HEK293 (cell line): ENCODE measurements around the gene GABRB2.

ENCODE experiments used
- KLF1 ChIP-seq: fragments of 450-650 bp; formaldehyde crosslinking; IDR thresholded peaks from 2 replicates; pipeline ENCODE4 v1.5.1; 2016; ENCODE audit warnings: missing biosample characterization, missing genetic modification characterization
- TCF7L2 ChIP-seq: IDR thresholded peaks from 2 replicates; pipeline ENCODE4 v1.6.1; 2011; ENCODE audit warnings: low read depth, mild to moderate bottlenecking, inconsistent platforms, low read length, moderate library complexity, borderline replicate concordance
- ZNF558 ChIP-seq: fragments of 450-650 bp; formaldehyde crosslinking; IDR thresholded peaks from 2 replicates; pipeline ENCODE4 v1.5.1; 2016; ENCODE audit warnings: missing biosample characterization, missing genetic modification characterization
- ZSCAN30 ChIP-seq: fragments of 450-650 bp; IDR thresholded peaks from 2 replicates; pipeline ENCODE4 v1.5.1; 2018; ENCODE audit warnings: missing biosample characterization, mild to moderate bottlenecking, missing genetic modification characterization, moderate library complexity
- TF ChIP-seq, protein P1 (sequence below): fragments of 450-650 bp; formaldehyde crosslinking; optimal IDR thresholded peaks from 2 replicates; pipeline ENCODE3; 2016; ENCODE audit warnings: missing biosample characterization, mild to moderate bottlenecking, missing genetic modification characterization
- TF ChIP-seq, protein P2 (sequence below): fragments of 450-650 bp; formaldehyde crosslinking; IDR thresholded peaks from 2 replicates; pipeline ENCODE4 v1.5.1; 2016; ENCODE audit warnings: missing biosample characterization, missing genetic modification characterization
- TF ChIP-seq, protein P3 (sequence below): fragments of 450-650 bp; formaldehyde crosslinking; IDR thresholded peaks from 2 replicates; pipeline ENCODE4 v1.5.1; 2016; ENCODE audit warnings: missing biosample characterization, missing genetic modification characterization

DNA sequence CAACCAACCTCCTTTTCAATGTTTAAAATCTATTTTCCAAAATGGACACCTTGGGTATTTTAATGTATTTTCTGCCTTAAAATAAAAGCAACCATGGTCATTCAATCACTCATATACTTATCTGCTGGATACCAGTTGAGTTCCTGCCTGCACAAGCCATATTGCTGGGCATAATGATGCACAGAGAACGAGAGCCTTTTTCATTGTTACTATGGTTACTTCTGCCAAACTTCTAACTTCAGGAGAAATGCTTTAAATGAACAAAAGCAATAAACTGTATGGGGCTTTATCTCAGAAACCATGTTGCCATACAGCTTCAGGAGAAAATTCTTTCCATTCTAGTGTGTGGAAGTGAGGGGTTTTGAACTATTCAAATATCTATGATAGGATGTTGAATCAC is 269.5 kb downstream of the GABRB2 start:
- TF ChIP-seq KLF1 (tag by site-specific recombination) (no peak), ZSCAN30 (tag by site-specific recombination) (no peak), TCF7L2 (no peak), ZNF558 (tag by site-specific recombination) (no peak)
- TF ChIP-seq, protein P1, sequence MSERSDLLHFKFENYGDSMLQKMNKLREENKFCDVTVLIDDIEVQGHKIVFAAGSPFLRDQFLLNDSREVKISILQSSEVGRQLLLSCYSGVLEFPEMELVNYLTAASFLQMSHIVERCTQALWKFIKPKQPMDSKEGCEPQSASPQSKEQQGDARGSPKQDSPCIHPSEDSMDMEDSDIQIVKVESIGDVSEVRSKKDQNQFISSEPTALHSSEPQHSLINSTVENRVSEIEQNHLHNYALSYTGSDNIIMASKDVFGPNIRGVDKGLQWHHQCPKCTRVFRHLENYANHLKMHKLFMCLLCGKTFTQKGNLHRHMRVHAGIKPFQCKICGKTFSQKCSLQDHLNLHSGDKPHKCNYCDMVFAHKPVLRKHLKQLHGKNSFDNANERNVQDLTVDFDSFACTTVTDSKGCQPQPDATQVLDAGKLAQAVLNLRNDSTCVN (tag by site-specific recombination), result no peak
- TF ChIP-seq, protein P2, sequence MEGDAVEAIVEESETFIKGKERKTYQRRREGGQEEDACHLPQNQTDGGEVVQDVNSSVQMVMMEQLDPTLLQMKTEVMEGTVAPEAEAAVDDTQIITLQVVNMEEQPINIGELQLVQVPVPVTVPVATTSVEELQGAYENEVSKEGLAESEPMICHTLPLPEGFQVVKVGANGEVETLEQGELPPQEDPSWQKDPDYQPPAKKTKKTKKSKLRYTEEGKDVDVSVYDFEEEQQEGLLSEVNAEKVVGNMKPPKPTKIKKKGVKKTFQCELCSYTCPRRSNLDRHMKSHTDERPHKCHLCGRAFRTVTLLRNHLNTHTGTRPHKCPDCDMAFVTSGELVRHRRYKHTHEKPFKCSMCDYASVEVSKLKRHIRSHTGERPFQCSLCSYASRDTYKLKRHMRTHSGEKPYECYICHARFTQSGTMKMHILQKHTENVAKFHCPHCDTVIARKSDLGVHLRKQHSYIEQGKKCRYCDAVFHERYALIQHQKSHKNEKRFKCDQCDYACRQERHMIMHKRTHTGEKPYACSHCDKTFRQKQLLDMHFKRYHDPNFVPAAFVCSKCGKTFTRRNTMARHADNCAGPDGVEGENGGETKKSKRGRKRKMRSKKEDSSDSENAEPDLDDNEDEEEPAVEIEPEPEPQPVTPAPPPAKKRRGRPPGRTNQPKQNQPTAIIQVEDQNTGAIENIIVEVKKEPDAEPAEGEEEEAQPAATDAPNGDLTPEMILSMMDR (tag by site-specific recombination), result no peak
- TF ChIP-seq, protein P3, sequence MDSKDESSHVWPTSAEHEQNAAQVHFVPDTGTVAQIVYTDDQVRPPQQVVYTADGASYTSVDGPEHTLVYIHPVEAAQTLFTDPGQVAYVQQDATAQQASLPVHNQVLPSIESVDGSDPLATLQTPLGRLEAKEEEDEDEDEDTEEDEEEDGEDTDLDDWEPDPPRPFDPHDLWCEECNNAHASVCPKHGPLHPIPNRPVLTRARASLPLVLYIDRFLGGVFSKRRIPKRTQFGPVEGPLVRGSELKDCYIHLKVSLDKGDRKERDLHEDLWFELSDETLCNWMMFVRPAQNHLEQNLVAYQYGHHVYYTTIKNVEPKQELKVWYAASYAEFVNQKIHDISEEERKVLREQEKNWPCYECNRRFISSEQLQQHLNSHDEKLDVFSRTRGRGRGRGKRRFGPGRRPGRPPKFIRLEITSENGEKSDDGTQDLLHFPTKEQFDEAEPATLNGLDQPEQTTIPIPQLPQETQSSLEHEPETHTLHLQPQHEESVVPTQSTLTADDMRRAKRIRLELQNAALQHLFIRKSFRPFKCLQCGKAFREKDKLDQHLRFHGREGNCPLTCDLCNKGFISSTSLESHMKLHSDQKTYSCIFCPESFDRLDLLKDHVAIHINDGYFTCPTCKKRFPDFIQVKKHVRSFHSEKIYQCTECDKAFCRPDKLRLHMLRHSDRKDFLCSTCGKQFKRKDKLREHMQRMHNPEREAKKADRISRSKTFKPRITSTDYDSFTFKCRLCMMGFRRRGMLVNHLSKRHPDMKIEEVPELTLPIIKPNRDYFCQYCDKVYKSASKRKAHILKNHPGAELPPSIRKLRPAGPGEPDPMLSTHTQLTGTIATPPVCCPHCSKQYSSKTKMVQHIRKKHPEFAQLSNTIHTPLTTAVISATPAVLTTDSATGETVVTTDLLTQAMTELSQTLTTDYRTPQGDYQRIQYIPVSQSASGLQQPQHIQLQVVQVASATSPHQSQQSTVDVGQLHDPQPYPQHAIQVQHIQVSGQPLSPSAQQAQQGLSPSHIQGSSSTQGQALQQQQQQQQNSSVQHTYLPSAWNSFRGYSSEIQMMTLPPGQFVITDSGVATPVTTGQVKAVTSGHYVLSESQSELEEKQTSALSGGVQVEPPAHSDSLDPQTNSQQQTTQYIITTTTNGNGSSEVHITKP (tag by site-specific recombination), result no peak
